Uterine smooth muscle cell (primary cell): ENCODE data around the gene MAPRE3. TPM values are rescaled to one million over a fixed set of nuclear protein-coding genes. Genes with fewer than 3 reads are reported as not detected.

Source experiments
- total RNA-seq: library from RNA; depleted of rRNA; stranded (reverse); fragments of >200 nt; gene quantifications from 2 replicates; pipeline ENCODE4 v1.2.3, GENCODE V29; 2014

Gene MAPRE3
- total RNA-seq = 6.6 and 8.4 TPM in 2 replicates

GRCh38 chr2:26970244-26970927, at the start of gene MAPRE3:
MAPRE3 (plus strand) TSS chr2:26970637; CDS start chr2:27022219, 51,582 bp downstream.

GRCh38 chr2:27032495-27033252, 62.2 kb downstream of the MAPRE3 start, which contains the start of gene TMEM214:
TMEM214 (plus strand) TSS chr2:27032965; CDS start chr2:27033016, 51 bp downstream.

GRCh38 chr2:27050996-27051901, 80.8 kb downstream of the MAPRE3 start, which contains the start of gene AGBL5:
AGBL5 (plus strand) TSS chr2:27051668; CDS start chr2:27052959, 1,291 bp downstream.

GRCh38 chr2:27071277-27071989, 101.0 kb downstream of the MAPRE3 start, which contains the start of gene OST4:
OST4 (minus strand) TSS chr2:27071654.

Other genes with a start within 250 kb of the MAPRE3 start
- 25.3 and 36.1 TPM in 2 replicates for gene SLC35F6, start 206.4 kb upstream of the MAPRE3 start, total RNA-seq
- 7.7 and 32.9 TPM in 2 replicates for gene CENPA, start 184.6 kb upstream of the MAPRE3 start, total RNA-seq
- not detected in 2 replicates for gene DPYSL5, start 122.5 kb upstream of the MAPRE3 start, total RNA-seq
- 38.7 and 45.9 TPM in 2 replicates for gene TMEM214, start 62.3 kb downstream of the MAPRE3 start, total RNA-seq
- 21.2 and 23.9 TPM in 2 replicates for gene AGBL5, start 81.0 kb downstream of the MAPRE3 start, total RNA-seq
- gene OST4, start 101.0 kb downstream of the MAPRE3 start, total RNA-seq = 224 and 453 TPM in 2 replicates
- gene EMILIN1, start 108.0 kb downstream of the MAPRE3 start, total RNA-seq = 196 and 328 TPM in 2 replicates
- 1.2 and 3.1 TPM in 2 replicates for gene KHK, start 116.1 kb downstream of the MAPRE3 start, total RNA-seq
- 1.4 and 6.2 TPM in 2 replicates for gene CGREF1, start 148.5 kb downstream of the MAPRE3 start, total RNA-seq
- gene ABHD1, start 153.2 kb downstream of the MAPRE3 start, total RNA-seq = under 0.01 TPM in 2 replicates
- 46.4 and 50.0 TPM in 2 replicates for gene PREB, start 164.0 kb downstream of the MAPRE3 start, total RNA-seq
- not detected in 2 replicates for gene PRR30, start 168.8 kb downstream of the MAPRE3 start, total RNA-seq
- gene TCF23, start 178.4 kb downstream of the MAPRE3 start, total RNA-seq = not detected in 2 replicates
- gene ATRAID, start 241.4 kb downstream of the MAPRE3 start, total RNA-seq = 140 and 237 TPM in 2 replicates
- gene SLC5A6, start 241.6 kb downstream of the MAPRE3 start, total RNA-seq = 19.4 and 30.4 TPM in 2 replicates
- 45.9 and 57.2 TPM in 2 replicates for gene CAD, start 246.7 kb downstream of the MAPRE3 start, total RNA-seq